SU-DHL-6 (cell line): Measurements from ENCODE around the gene BEGAIN.

Experiments used
- CTCF ChIP-seq: fragments of 200-600 bp; sonication (generic); IDR thresholded peaks from one replicate; pipeline ENCODE4 v1.5.1; 2017; ENCODE audit warnings: antibody characterized with exemption, mild to moderate bottlenecking, low read length, moderate library complexity; ENCODE audit not compliant: insufficient read depth, poor library complexity, severe bottlenecking
- EZH2phosphoT487 ChIP-seq: fragments of 200-600 bp; sonication (generic), shearing (Covaris generic); conservative IDR thresholded peaks from 2 replicates; pipeline ENCODE4 v1.6.1; 2018; ENCODE audit warnings: mild to moderate bottlenecking, antibody characterized with exemption, low read length, moderate library complexity, mixed read lengths

DNA sequence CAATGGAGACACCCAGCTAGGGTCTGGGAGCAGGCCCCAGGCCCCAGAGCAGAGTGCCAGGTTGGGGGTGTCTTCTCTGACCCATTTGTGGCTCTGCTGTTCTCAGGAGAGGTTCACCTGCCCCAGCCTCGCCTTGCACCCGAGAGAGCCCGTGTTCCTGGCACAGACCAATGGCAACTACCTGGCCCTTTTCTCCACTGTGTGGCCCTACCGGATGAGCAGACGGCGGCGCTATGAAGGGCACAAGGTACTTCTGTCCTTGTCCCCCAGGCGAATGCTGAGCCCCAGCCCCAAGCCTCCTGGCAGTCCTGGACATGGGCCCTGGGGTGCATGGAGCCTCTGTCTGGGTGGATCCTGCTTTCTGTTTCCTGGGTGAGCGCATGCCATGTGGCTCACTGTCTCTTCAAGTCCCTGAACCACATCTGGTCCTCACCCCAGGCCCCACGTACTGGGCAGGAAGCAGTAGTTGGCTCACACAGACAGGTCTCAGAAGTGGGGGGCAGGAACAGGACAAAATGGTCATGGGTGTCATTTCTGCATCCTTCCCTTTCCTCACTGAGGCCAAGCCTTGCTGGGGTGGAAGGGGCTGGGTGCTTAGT, 58.2 kb downstream of the BEGAIN start:
- TF ChIP-seq CTCF: no peak
- no peak for TF ChIP-seq EZH2phosphoT487
